GM18508 (cell line): ENCODE data around the gene STRN4.
A peak's percentile ranks its signal among the peaks of the same experiment; 100 is the strongest.

ENCODE experiments used
- ATAC-seq: cut with Tn5 transposase; IDR thresholded peaks from one replicate; pipeline ENCODE4 v1.9.1; 2021; ENCODE audit warnings: moderate number of reproducible peaks; ENCODE audit not compliant: insufficient read depth, unreplicated experiment

STRN4 gene

DNA sequence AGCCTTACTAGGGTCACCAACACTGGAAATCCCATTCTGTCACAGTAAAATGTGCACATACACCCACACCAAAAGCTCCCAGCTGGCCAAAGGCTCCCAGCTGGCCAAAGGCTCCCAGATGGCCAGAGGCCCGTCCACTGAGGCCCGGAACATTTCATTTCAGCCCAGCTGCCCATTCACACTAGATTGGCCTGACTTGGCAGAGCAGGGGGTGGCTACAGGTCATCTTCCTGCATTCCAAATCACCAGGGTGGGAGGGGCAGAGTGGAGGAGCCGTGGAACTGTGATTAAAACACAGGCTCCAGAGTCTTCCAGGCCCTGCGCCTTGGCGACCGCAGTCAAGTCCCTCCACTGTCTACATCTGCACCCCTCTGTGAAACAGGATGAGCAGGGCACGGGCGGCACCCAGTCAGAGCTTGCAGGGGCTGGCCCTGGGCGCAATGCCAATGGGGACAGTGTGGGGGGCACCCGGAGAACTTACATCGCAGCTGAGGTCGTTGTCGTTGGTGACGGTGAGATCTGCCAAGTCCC lies 19.2 kb downstream of the STRN4 start:
- ATAC-seq = no peak

GRCh38 chr19:46726551-46726950 lies 19.7 kb downstream of the STRN4 start:
- no peak for ATAC-seq

DNA sequence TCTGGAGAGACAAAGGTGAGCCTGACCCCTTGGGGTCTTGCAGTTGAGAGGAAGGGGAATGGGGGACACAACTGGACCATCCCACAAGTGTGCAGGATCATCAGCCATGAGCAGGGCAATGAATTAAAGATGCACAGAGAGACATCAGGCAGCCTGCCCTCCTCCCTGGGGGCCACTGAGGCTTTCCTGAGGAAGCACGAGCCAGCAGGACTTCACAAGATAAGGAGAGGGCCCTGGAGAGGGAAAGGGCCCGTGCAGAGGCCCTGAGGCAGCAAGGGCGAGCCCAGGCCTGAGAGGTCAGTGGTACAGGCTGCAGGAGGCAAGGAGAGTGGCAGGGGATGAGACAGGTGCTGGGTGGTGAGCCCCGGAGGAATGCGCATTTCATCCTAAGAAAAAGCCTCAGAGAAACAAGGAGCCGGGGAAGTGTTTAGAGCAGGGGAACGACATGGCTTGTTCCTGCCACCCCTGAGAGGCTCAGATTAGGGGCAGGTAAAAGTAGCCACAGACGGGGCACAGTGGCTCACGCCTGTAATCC lies 20.3 kb downstream of the STRN4 start:
- no peak for ATAC-seq

DNA sequence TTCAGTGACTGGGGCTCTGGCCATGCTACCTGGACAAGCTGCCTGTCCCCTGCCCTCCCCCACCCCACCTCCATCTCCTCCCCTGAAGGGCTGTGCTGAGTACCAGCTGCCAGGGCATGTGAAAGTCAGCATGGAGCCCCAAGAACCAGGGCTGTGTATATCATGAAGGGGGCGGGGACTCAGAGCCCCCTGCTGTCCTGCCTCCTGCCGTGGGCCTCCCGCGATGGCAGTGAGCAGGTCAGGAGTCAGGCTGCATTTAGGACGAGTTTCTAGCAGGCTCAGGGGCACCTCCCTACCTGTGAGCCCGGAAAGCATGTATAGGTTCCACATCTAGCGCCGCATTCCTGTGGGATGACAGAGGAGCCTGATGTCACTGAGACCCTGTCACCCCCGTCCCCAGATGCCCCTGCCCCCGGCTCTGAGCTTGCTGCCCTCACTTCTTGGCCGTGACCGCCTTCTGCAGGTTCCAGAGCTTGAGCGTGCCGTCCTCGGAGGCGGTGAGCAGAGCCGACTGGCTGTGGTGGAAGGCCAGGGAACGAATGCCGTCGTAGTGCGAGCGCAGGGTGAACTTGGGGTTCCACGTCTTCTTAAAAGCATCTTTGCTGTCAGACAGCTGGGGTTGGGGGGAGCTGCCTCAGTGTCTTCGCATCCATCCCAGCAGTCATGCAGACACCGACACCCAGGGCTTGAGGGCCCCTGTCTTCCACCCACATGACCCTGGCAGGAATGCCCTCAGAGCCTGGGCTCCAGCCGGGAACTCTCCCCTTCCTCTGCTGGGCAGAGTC lies 21.0 kb downstream of the STRN4 start:
- no peak for ATAC-seq

GRCh38 chr19:46724468-46724867 lies 21.8 kb downstream of the STRN4 start:
- ATAC-seq = no peak

DNA sequence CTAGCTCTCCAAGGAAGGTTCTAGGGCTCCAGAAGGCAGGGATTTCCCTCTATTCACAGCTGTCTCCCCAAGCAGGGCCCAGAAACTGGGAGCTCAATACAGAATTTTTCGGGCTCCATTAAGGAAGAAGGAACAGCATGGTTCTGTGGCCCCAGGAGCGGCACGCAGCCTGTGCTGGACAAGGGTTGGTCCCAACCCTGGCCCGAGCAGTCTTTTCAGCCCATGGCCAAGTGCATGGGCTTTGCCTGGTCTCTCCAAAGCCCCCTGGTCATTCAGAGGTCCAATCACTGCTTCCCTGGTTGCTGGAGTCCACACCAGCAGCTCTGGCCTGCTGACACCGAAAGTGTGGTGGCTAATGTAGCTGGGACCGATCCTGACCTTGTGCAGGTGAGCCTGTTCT lies 22.8 kb downstream of the STRN4 start:
- ATAC-seq = no peak

GRCh38 chr19:46723023-46723461 lies 23.2 kb downstream of the STRN4 start:
- ATAC-seq = no peak

GRCh38 chr19:46722421-46723022 lies 23.7 kb downstream of the STRN4 start:
- ATAC-seq = no peak

DNA sequence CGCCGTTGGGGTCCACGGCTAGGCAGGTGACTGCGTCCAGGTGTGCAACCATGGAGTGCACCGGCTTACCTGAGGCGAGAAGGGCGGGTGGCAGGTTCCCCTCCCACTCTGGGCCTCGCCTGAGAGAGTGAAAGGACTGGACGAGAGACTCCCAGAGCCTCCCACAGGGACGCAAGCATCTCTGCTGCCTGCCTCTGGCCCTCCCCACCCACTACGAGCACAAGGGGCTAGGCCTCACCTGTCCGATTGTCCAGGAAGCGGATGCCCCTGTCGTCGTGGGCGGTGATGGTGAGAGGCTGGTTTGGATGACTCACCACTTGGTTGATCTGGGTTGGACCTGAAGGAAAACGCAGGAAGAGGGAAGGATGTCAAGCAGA lies 24.3 kb downstream of the STRN4 start:
- no peak for ATAC-seq

DNA sequence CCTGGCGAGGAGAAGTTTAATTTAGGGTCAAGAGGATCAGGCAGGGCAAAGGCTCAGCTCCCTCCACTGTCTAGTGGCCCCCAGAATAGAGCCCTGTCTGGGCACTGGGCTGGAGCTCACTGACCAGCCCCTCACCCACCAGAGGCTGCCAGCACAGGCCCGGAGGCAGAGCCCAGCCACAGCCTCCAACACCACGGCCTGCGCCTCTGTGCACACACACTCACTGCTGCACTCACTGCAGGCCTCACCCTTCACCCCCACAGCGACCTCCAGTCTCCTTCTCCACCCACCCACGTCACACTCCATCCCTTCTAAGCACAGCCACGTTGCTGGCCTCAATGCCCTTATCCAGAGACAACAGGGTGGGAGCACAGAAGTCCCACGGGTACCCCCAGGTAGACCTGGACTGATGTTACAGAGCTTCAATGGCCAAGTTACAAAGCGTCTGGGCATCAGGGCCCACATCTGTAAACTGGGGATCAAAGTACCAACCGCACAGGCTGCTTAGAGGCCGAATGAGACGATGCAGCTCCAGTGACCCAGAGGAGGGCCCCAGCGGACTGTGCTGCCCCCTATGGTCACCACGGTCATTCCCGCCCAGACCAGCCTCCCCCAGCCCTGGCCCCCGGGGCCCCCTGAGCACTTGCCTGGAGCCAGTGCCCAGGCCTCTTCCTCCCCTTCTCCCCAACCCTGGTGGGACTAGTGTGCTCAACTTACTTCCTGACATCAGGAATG lies 24.8 kb downstream of the STRN4 start:
- ATAC-seq = no peak

DNA sequence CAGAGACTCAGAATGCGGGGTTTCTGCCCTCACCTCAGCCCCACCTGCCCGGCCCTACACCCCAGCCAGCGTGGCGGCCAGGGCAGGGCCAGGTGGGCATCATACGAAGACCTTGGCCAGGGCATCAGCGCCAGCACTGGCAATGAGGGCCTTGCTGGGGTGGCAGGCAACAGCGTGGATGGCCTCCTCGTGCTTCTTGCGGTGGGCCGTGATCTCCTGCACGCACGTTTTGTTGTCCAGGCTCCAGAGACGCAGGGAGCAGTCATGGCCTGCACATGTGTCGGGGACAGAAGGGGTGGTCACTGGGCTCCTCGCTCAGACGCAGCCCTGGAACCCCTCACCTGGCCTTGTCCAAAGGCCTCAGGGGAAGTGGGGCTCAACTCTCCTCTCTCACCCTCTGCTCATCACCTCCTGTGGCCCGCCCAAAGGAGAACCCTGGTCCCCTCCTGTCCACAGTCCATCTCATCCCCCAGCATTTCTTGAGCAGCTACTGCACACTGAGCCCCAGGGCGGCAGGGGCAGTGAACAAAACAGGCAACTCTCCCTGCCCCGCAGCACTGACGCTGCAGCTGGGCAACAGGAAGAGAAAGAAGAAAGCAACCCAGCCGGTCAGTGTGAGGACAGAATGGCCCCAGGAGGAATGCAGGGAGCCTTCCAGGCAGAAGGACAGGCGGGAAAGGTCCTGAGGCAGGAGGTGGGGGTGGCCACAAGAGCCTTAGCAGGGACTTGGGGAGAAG lies 25.6 kb downstream of the STRN4 start:
- ATAC-seq = no peak

DNA sequence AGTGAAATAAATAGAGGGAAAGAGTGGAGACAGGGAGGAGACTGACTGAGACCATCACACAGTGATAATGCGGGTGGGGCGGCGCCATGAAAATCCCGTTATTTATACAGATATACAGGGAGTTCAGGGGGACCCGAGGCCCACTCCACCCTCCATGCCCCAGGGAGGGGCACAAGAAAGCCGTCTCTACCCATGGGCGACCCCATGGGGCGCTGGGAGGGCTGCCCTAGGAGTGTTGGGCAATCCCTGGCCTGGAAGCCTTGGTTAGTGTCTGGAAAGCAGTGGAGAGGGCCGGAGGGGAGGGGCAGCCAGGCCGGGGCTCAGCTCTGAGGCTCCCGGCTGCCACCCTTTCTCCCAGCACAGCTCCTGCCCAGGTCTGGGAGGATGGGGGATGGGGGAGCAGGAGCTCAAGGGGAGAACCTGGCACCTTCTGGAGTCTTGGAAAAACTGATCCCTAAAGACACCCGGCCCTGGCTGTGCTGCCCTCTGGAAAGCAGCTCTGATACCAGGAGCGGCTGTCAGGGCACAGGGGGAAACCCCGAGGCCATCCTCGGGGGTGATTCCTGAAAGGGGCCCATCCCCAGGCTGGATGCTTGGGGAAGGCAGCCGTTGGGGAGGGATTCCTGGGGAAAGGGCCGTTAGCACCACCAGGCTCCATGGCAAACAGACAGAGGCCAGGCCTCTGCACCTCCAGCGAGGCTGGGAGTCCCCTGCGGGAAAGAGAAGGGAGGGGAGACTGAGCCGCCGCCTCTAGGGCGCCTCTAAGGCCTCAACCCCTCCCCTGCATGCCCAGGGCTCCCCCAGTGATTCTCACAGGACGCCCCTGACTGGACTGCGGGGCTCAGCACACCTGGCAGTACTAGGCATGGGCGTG lies 26.4 kb downstream of the STRN4 start:
- ATAC-seq = no peak

DNA sequence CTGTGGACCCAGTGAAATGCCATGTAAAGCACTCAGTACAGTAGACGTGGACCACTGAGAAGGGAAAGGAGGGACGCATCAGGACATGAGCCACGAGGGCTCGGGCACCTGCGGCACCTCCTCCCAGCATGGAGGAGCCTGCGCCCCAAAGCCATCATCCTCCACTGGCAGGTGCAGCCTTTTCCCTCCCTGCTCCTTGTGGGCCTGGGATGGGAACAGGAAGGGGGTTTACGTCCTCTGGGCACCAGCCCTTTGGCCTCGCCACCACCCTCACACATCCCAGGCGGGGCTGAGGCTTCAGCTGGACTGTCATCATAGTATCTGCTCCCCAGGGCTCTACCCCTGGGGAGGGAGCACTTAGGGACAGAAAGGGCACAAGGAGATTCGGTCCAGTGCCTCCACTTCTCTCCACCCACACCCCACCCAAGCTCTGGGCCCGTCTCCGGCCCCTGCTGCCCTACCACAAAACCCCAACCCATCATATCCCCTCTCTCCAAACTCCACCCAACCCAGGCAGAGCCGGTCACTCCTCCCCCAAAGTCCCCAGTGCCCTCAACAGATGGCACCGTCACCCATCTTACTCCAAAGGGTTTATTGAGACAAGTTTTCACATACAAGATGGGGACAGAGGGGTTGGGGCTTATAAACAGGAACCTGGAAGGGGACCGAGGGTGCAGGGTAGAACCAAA lies 27.2 kb downstream of the STRN4 start:
- ATAC-seq = peak; percentile 26

GRCh38 chr19:46718157-46718933 lies 27.9 kb downstream of the STRN4 start:
- ATAC-seq = no peak

GRCh38 chr19:46717716-46718143 lies 28.5 kb downstream of the STRN4 start:
- no peak for ATAC-seq

GRCh38 chr19:46717034-46717715 lies 29.1 kb downstream of the STRN4 start, which contains the start of gene PRKD2:
TSS of gene PRKD2 (minus strand) at chr19:46717114. CDS start at chr19:46716370, 744 bp downstream.
- no peak for ATAC-seq

DNA sequence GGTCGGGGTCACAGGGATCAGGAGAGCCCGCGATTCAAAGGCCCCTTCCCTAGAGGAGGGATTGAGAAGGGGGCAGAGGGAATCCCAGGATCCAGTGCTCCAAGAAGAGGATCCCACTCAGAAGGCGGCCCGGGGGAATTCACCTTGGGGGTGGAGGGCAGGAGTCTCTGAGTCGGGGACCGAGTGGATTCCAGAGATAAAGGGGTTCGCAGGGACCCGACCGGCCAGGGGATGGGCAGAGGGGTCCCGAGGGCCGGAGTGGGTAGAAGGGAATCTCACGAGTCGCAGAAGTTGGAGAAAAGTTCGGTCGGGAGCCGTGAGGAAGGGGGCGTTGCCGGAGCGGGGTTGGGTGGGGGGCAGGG lies 29.6 kb downstream of the STRN4 start:
- ATAC-seq = no peak
